GM12873 (cell line): Measurements from ENCODE around the gene RRP9.

Experiments
- TF ChIP-seq, protein P1 (sequence below): IDR thresholded peaks from 2 replicates; pipeline ENCODE4 v1.5.1; 2012; ENCODE audit warnings: low read depth, mild to moderate bottlenecking, moderate library complexity, low read length, control low read depth; ENCODE audit not compliant: insufficient read depth; ENCODE audit errors: missing control alignments

Gene RRP9

DNA sequence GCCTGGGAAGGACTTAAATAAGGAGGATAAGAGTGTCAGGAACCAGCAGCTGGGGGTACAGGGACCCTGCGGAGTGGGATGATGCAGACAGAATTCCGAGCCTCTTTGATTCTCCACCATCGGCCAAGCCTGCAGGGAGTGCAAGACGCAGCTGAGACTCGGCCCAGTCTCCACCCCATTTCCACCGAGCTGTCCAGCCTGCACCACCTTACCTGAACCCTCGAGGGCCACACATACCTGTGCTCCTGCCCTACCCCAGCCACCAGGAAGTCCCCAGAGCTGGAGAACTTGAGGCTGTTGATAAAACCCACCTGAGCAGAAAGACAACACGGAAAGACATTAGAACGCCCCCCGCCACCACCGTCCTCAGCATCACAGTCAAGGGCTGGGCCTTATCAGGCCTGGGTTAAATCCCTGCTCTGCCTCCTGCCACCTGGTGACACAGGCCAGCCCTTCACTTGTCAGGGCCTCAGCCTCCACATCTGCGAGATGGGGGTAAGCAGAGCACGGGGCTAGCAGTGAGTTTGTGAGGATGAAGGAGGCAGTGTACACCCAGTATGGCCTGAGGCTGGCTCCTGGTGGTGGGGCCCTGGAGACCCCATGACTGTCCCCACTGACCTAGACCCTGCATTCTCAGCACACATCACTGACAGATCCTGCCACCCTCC lies 8.1 kb downstream of the RRP9 start:
- TF ChIP-seq, protein P1, sequence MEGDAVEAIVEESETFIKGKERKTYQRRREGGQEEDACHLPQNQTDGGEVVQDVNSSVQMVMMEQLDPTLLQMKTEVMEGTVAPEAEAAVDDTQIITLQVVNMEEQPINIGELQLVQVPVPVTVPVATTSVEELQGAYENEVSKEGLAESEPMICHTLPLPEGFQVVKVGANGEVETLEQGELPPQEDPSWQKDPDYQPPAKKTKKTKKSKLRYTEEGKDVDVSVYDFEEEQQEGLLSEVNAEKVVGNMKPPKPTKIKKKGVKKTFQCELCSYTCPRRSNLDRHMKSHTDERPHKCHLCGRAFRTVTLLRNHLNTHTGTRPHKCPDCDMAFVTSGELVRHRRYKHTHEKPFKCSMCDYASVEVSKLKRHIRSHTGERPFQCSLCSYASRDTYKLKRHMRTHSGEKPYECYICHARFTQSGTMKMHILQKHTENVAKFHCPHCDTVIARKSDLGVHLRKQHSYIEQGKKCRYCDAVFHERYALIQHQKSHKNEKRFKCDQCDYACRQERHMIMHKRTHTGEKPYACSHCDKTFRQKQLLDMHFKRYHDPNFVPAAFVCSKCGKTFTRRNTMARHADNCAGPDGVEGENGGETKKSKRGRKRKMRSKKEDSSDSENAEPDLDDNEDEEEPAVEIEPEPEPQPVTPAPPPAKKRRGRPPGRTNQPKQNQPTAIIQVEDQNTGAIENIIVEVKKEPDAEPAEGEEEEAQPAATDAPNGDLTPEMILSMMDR, result no peak

DNA sequence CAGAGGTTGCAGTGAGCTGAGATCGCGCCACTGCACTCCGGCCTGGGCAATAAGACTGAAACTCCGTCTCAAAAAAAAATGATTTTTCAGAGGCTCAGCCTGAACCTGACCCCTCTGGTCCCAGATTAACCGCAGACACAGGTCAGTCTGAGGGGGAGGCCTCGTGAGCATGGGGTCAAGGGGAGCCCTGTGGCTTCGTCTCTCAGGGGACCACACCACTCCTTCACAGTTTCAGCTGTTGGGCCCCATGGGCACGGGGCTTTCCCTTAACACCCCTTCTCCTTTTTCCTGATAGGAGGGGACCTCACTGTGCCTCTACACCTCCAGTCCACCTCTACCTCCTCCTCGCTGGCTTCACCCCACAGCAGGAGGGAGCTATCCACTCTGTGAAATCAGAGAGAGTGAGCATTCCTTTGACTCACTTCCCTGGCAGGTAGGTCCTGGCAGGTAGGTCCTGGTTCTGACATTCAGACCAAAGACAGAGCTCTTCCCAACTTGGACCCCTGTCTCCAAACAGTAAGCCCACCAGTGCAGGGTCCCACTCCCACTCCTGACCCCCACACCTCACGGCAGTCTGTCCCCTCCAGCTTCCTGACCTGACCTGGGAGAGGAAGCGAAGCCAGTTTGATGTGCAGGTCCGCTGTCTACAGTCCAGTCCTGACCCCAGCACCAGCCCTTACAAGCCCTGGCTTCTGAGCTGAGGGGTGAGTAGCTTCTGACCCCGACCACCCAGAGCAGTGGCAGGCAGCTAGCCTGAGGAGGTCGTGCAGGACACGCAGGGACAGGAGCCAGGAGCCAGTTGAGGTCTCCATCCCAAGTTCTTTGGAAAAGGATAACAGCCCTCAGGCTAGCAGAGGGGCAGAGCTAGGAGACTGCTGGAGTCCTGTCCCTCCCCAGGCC lies 9.0 kb downstream of the RRP9 start:
- TF ChIP-seq, protein P1, result no peak

DNA sequence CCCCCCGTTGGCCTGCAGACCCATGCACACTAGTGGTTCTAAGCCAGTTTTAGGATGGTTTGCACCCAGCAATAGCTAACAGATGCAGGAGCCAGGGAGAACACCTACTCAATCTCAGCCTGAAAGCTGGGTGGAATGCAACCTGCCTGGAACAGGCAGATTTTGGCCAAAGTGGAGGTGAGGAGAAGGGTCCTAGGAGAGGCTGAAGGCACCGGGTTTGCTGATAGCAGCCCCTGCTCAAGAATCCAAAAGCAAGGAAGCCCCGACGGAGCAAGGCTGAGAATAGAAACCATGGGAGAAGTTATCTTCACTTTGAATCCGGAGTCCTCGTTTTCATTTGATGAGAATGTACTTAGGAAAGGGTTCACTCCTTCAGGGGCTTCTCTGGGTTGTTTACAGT lies 9.9 kb downstream of the RRP9 start:
- TF ChIP-seq, protein P1, result no peak

DNA sequence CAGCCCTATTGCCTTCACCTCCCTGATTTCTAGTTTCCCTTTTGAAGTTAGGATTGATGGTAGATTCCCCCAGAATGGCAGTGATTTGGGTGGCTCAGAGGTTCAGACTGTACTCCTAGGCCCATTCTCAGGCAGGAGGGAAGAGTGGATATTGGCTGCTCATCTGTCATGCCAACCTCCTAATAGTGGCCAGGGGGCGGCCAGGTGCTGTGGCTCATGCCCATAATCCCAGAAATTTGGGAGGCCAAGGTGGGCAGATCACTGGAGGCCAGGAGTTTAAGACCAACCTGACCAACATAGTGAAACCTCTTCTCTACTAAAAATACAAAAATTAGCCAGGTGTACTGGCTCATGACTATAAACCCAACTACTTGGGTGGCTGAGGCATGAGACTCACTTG lies 11.3 kb downstream of the RRP9 start:
- TF ChIP-seq, protein P1, result no peak

DNA sequence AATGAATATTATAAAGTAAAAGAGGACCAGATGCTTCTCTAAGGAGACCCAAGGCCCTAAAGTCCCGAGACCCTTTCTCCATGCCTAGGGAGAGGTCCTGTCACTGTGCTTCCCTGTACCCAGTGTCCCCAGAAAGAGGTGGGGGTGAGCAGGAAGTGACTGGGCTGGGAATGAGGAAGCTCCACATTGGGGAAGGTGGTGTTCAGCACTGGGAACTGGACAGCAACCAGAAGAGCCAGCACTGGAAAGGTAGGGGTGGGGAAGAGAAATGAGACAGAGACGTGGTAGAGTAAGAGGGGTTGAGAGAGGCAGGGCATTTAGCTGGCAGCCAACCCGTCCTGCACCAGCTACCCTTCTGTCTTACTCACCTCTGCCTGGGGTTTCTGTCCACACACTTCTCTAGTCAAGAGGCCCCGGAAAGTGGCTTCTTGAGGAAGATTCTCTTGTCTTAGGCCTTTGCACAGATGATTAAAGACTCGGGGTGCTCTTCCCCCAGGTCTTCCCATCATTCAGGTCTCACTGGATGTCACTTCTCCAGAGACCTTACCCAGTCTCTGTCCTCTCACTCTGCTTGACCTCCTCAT lies 12.2 kb downstream of the RRP9 start:
- TF ChIP-seq, protein P1, result no peak

DNA sequence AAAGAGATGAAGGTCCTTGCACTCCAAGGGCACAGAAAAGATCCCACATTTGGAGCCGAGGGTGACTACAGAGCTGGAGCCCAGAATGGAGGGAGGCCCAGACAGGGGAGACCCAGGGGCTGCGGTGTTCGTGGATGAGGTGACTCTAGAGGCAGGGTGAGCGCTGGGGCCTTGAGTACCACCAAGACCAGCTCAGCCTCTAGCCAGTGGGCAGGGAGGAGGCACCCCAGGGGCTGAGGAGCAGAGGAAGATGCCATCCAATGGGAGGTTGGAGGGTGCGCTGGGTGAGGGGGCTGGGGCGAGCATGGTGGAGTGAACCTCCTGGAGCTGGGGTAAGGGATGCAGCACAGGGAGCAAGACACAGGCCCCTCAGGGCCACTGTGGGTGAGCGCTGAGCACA lies 13.3 kb downstream of the RRP9 start:
- TF ChIP-seq, protein P1, result no peak

DNA sequence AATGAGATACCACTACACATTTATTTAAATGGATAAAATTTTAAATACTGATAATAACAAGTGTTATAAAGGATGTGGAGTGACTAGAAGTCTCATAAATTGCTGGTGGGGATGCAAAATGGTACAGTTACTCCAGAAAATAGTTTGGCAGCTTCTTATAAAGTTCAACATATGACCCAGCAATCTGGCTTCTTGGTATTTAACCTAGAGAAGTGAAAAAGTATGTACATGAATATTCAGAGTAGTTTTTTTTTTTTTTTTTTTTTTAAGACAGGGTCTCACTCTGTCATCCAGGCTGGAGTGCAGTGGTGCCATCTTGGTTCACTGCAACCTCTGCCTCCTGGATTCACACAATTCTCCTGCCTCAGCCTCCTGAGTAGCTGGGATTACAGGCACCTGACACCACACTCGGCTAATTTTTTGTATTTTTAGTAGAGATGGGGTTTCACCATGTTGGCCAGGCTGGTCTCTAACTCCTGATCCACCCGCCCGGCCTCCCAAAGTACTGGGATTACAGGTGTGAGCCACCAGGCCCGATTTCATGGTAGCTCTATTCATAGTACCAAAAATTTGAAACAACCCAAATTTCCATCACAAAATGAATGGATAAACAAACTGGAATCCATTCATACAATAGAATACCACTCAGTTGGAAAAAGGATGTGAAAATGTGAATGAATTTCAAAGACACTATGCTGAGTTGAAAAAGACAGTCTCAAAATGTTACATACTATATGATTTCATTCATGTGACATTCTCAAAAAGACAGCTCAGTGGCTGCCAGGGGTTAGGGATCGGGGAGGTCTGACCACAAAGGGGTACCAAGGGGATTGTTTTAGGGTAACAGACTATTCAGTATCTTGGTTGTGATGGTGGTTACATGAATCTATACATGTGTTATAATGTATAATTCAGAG lies 14.4 kb downstream of the RRP9 start:
- TF ChIP-seq, protein P1, result no peak
